ENCODE results near the gene CIB2. TPM values are rescaled to one million over a fixed set of nuclear protein-coding genes. Genes with fewer than 3 reads are reported as not detected.

Gene CIB2
- total RNA-seq, 4 donors from 2014 or later: 1.4 to 5.6 (median 3.1) TPM

GRCh38 chr15:78171864-78172472, 40.7 kb upstream of the CIB2 start:
- DNase-seq (ENCODE audit: low spot score) (no peak), ATAC-seq (ENCODE audit: low FRiP score) (no peak)

GRCh38 chr15:78170848-78171773, 39.9 kb upstream of the CIB2 start:
- DNase-seq (ENCODE audit: low spot score) (no peak), ATAC-seq (ENCODE audit: low FRiP score) (no peak)
- no peak for TF ChIP-seq CTCF (IDR thresholded peaks at IDR 0.05)

More at GRCh38 chr15:78171864-78172472, 40.7 kb upstream of the CIB2 start:
- TF ChIP-seq CTCF (IDR thresholded peaks at IDR 0.05): no peak

- ATAC-seq (ENCODE audit: low FRiP score) (no peak), DNase-seq (ENCODE audit: low spot score) (no peak)
- TF ChIP-seq CTCF (IDR thresholded peaks at IDR 0.05): no peak
Measured at GRCh38 chr15:78168608-78169007, 37.4 kb upstream of the CIB2 start.

GRCh38 chr15:78167227-78167888, 36.1 kb upstream of the CIB2 start:
- ATAC-seq (ENCODE audit: low FRiP score) (no peak), DNase-seq (ENCODE audit: low spot score) (no peak)
- TF ChIP-seq CTCF (IDR thresholded peaks at IDR 0.05): no peak

- DNase-seq (ENCODE audit: low spot score): no peak
- ATAC-seq (ENCODE audit: low FRiP score): no peak
- TF ChIP-seq CTCF (IDR thresholded peaks at IDR 0.05): no peak
Measured at GRCh38 chr15:78164010-78164409, 32.8 kb upstream of the CIB2 start.

- no peak for ATAC-seq (ENCODE audit: low FRiP score)
Measured at GRCh38 chr15:78162038-78162437, 30.8 kb upstream of the CIB2 start.

More at GRCh38 chr15:78162038-78162437, 30.8 kb upstream of the CIB2 start:
- no peak for TF ChIP-seq CTCF (IDR thresholded peaks at IDR 0.05)
- DNase-seq (ENCODE audit: low spot score): no peak
